HFFc6 (cell line): ENCODE measurements around the gene FPR3. TPM values are rescaled to one million over a fixed set of nuclear protein-coding genes. Genes with fewer than 3 reads are reported as not detected.
"Not testable (repeated sequence)": the region's sequence is repeated elsewhere in the genome, so short reads cannot be mapped to it uniquely, and the experiment has no call there.

Source experiments
- DNase-seq: peaks from one replicate; pipeline ENCODE4 v3.0.0-alpha.2; 2018
- H3K27ac Mint-ChIP-seq: 2 replicates; pipeline ENCODE4 v1.8.0; 2020; ENCODE audit warnings: mild to moderate bottlenecking, mixed read lengths
- H3K27me3 Mint-ChIP-seq: 2 replicates; pipeline ENCODE4 v1.8.0; 2021; ENCODE audit warnings: mild to moderate bottlenecking, moderate library complexity, mixed read lengths; ENCODE audit not compliant: insufficient read depth
- H3K36me3 Mint-ChIP-seq: 2 replicates; pipeline ENCODE4 v1.8.0; 2021; ENCODE audit warnings: low read depth, mixed read lengths
- H3K4me1 Mint-ChIP-seq: 2 replicates; pipeline ENCODE4 v1.8.0; 2020; ENCODE audit warnings: low read depth, mixed read lengths
- H3K4me3 Mint-ChIP-seq: 2 replicates; pipeline ENCODE4 v1.8.0; 2020; ENCODE audit warnings: mild to moderate bottlenecking, moderate library complexity, mixed read lengths
- H3K9me3 Mint-ChIP-seq: 2 replicates; pipeline ENCODE4 v1.8.0; 2020; ENCODE audit warnings: mild to moderate bottlenecking, mixed read lengths
- total RNA-seq, 6 experiments: library from RNA; stranded (reverse); fragmentation: NEBNext Ultra II Directional; extraction: Animal tissue kit (Norgen Biotek cat#: 25700); gene quantifications; 2 replicates in 1 of 6; 3 replicates in 5 of 6; pipeline ENCODE4 v1.2.3, GENCODE V29; 2021
- TF ChIP-seq, protein P1 (sequence below): fragments of 200-600 bp; sonication (generic); IDR thresholded peaks from 2 replicates; pipeline ENCODE4 v1.5.0; 2021; ENCODE audit warnings: antibody characterized with exemption, mild to moderate bottlenecking

Gene FPR3
- total RNA-seq, 6 experiments from 2014 or later: not detected

GRCh38 chr19:51765086-51765485 is 29.9 kb upstream of the FPR3 start:
- TF ChIP-seq, protein P1, sequence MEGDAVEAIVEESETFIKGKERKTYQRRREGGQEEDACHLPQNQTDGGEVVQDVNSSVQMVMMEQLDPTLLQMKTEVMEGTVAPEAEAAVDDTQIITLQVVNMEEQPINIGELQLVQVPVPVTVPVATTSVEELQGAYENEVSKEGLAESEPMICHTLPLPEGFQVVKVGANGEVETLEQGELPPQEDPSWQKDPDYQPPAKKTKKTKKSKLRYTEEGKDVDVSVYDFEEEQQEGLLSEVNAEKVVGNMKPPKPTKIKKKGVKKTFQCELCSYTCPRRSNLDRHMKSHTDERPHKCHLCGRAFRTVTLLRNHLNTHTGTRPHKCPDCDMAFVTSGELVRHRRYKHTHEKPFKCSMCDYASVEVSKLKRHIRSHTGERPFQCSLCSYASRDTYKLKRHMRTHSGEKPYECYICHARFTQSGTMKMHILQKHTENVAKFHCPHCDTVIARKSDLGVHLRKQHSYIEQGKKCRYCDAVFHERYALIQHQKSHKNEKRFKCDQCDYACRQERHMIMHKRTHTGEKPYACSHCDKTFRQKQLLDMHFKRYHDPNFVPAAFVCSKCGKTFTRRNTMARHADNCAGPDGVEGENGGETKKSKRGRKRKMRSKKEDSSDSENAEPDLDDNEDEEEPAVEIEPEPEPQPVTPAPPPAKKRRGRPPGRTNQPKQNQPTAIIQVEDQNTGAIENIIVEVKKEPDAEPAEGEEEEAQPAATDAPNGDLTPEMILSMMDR: no peak
- no peaks in the 10 kb centered on the region for H3K36me3 Mint-ChIP-seq
- peaks cover 32% of the 10 kb centered on the region for H3K27me3 Mint-ChIP-seq
- H3K4me3 Mint-ChIP-seq: no peak overlapping the region
- no peak overlapping the region for H3K27ac Mint-ChIP-seq
- peaks cover 4% of the 10 kb centered on the region; the same call in 1 of the 2 replicates for H3K9me3 Mint-ChIP-seq
- H3K4me1 Mint-ChIP-seq: no peaks in the 10 kb centered on the region; the same call in 1 of the 2 replicates
- DNase-seq: no peak

GRCh38 chr19:51766461-51766860 is 28.5 kb upstream of the FPR3 start:
- Mint-ChIP-seq H3K9me3 (peaks cover 4% of the 10 kb centered on the region; the same call in 1 of the 2 replicates), H3K36me3 (no peaks in the 10 kb centered on the region), H3K4me3 (no peak overlapping the region), H3K4me1 (no peaks in the 10 kb centered on the region; the same call in 1 of the 2 replicates), H3K27me3 (peaks cover 31% of the 10 kb centered on the region), H3K27ac (no peak overlapping the region)
- no peak for DNase-seq
- TF ChIP-seq, protein P1: no peak

GRCh38 chr19:51771376-51772130 is 23.4 kb upstream of the FPR3 start:
- H3K4me1 Mint-ChIP-seq: no peaks in the 10 kb centered on the region
- no peaks in the 10 kb centered on the region for H3K36me3 Mint-ChIP-seq
- no peaks in the 10 kb centered on the region for H3K9me3 Mint-ChIP-seq
- TF ChIP-seq, protein P1: no peak
- DNase-seq: no peak
- H3K27me3 Mint-ChIP-seq: peaks cover 27% of the 10 kb centered on the region
- H3K4me3 Mint-ChIP-seq: no peak overlapping the region
- no peak overlapping the region for H3K27ac Mint-ChIP-seq

- H3K36me3 Mint-ChIP-seq: no peaks in the 10 kb centered on the region
- H3K4me1 Mint-ChIP-seq: peaks cover 6% of the 10 kb centered on the region
- H3K27ac Mint-ChIP-seq: no peak overlapping the region
- peaks cover 24% of the 10 kb centered on the region for H3K27me3 Mint-ChIP-seq
- no peak overlapping the region for H3K4me3 Mint-ChIP-seq
- TF ChIP-seq, protein P1: no peak
- no peak for DNase-seq
- no peaks in the 10 kb centered on the region for H3K9me3 Mint-ChIP-seq
Measured at GRCh38 chr19:51772977-51773376, 22.0 kb upstream of the FPR3 start.

DNA sequence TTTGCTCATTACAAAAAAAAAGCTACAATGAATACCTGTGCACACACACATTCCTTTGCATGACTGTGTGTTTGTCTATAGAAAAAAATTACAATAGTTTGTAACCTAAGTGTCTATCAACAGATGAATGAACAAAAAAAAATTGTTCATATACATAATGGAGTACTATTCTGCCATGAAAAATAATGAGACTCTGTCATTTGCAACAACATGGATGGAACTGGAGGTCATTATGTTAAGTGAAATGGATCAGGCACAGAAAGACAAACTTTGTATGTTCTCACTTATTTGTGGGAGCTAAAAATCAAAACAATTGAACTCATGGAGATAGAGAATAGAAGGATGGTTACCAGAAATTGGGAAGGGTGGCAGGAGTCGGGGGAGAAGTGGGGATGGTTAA is 18.4 kb upstream of the FPR3 start:
- H3K27me3 Mint-ChIP-seq: peaks cover 14% of the 10 kb centered on the region
- DNase-seq: not testable (repeated sequence)

More for the DNA sequence above, 18.4 kb upstream of the FPR3 start:
- H3K27ac Mint-ChIP-seq, H3K36me3 Mint-ChIP-seq, H3K9me3 Mint-ChIP-seq, H3K4me3 Mint-ChIP-seq: not testable (repeated sequence)
- peaks cover 12% of the 10 kb centered on the region for H3K4me1 Mint-ChIP-seq
